HG02885 (cell line): Measurements from ENCODE around the gene ACTR3C.
A peak's percentile ranks its signal among the peaks of the same experiment; 100 is the strongest.

Source experiments
- ATAC-seq: cut with Tn5 transposase; IDR thresholded peaks from one replicate; pipeline ENCODE4 v1.9.1; 2021; ENCODE audit warnings: mild to moderate bottlenecking; ENCODE audit not compliant: unreplicated experiment, poor library complexity

ACTR3C gene

DNA sequence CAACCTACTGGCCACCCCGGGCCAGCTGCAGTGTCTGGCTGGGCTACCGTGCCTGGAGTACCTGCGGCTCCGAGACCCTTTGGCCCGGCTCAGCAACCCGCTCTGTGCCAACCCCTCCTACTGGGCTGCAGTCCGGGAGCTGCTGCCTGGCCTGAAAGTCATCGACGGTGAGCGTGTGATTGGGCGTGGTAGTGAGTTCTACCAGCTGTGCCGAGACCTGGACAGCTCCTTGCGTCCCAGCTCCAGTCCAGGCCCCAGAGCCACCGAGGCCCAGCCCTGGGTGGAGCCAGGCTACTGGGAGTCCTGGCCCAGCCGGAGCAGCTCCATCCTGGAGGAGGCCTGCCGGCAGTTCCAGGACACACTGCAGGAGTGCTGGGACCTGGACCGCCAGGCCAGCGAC lies 13.8 kb upstream of the ACTR3C start:
- no peak for ATAC-seq

DNA sequence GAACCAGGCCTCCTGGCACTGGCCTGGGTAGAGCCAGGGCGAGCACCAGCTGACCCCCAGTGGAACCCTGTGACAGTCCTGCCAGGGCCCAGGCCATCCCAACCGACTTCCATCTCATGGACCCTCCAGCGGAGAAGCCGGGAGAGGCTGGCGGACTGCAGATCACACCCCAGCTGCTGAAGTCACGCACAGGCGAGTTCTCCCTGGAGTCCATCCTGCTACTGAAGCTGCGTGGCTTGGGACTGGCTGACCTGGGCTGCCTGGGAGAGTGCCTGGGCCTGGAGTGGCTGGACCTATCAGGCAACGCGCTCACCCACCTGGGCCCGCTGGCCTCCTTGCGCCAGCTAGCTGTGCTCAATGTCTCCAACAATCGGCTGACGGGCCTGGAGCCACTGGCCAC lies 13.4 kb upstream of the ACTR3C start:
- ATAC-seq = no peak

- ATAC-seq = no peak
These were observed 12.4 kb upstream of the ACTR3C start for GRCh38 chr7:150335774-150336112.

- no peak for ATAC-seq
These were observed 11.9 kb upstream of the ACTR3C start for GRCh38 chr7:150335108-150335773.

DNA sequence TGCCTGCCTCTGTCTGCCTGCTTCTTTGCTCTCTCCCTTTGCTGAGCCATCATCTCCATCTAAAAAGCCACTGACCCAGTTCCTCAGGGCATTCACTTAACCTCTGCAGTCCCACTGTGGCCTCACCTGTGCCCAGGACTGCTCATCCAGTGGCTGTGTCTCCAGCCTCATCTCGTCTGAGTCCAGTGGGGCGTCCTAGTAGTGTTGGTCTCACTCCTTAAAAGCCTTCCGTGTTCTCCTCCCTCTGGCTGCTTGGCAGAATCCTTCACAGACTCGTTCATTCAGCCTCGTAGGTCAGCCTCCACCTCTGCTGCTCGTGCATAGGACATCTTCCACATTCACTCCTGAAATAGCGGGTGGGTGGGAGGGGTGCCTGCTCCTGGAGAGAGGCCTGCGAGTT lies 10.8 kb upstream of the ACTR3C start:
- ATAC-seq = no peak

- no peak for ATAC-seq
These were observed 10.3 kb upstream of the ACTR3C start for GRCh38 chr7:150333659-150334058.

- no peak for ATAC-seq
These were observed 9.7 kb upstream of the ACTR3C start for GRCh38 chr7:150332852-150333635.

- no peak for ATAC-seq
These were observed 7.0 kb upstream of the ACTR3C start for GRCh38 chr7:150330211-150330885.

GRCh38 chr7:150329331-150330120 lies 6.2 kb upstream of the ACTR3C start:
- ATAC-seq = no peak

GRCh38 chr7:150327308-150327707 lies 4.0 kb upstream of the ACTR3C start:
- no peak for ATAC-seq

DNA sequence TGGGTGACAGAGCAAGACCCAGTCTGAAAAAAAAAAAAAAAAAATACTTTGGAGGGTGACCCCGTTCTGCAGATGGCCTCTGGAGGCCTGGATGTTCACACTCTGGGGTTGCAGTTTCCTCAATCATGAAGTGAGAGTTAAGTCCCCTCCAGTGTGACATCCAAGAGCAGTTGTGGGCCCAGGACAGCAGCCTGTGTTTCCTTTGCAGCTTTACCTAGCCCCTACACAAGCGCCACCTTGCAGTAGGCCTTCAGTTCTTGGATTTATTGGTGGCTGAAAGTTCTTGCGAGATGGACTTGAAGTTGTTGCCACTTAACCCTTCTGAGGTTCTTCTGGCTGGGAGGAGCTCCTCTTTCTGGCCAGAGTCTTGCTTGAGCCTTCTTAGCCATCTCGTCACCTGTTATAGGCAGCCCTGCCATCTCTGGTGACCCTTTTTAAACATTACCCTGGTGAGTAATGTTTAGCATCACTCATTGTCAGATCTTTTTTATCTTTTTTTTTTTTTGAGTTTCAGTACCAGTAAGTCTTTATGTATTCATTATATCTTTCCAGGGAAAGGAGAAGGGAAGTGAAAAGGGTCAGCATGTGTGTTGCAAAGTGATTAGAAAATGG lies 3.4 kb upstream of the ACTR3C start:
- no peak for ATAC-seq

- ATAC-seq = no peak
These were observed 2.6 kb upstream of the ACTR3C start for GRCh38 chr7:150325901-150326300.

DNA sequence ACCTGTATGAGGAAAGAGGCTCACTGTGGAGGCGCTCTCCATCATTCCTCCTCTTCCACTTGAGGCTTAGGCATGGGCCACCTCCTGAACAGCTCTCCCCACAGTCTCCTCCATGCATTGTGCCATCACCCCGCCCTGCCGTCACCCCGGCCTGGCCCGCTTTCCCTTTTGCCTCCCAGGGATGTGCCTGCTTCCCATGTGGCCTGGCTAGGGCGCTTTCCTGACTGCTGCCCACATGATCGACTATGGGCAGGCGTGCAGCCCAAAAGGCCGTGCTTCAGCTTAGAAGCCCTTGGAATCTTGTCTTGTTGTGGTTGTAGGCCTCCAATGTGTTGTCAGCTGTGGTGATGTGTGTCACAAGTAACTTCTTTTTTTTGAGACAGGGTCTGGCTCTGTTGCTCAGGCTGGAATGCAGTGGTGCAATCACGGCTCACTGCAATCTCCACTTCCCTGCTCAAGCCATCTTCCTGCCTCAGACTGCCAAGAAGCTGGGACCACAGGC lies 1.8 kb upstream of the ACTR3C start:
- ATAC-seq = no peak

GRCh38 chr7:150324373-150324961 lies 1.1 kb upstream of the ACTR3C start:
- ATAC-seq = no peak

- ATAC-seq = peak; percentile 19
These were observed 482 bp upstream of the ACTR3C start for GRCh38 chr7:150323682-150324372.

GRCh38 chr7:150322114-150322832 lies 1.1 kb downstream of the ACTR3C start:
- ATAC-seq = peak; percentile 24

GRCh38 chr7:150321788-150322113 lies 1.6 kb downstream of the ACTR3C start:
- no peak for ATAC-seq

GRCh38 chr7:150317748-150318444 lies 5.4 kb downstream of the ACTR3C start:
- no peak for ATAC-seq
